HuH-7 (cell line): ENCODE data around the gene INPP5A.

Experiments used
- DNase-seq: peaks from one replicate; pipeline ENCODE4 v3.0.0; 2011; ENCODE audit warnings: low spot score

Gene INPP5A

GRCh38 chr10:132746801-132747625, 209.4 kb downstream of the INPP5A start:
- DNase-seq = no peak

- DNase-seq = no peak
Observed at GRCh38 chr10:132748135-132748534, 210.5 kb downstream of the INPP5A start.

DNA sequence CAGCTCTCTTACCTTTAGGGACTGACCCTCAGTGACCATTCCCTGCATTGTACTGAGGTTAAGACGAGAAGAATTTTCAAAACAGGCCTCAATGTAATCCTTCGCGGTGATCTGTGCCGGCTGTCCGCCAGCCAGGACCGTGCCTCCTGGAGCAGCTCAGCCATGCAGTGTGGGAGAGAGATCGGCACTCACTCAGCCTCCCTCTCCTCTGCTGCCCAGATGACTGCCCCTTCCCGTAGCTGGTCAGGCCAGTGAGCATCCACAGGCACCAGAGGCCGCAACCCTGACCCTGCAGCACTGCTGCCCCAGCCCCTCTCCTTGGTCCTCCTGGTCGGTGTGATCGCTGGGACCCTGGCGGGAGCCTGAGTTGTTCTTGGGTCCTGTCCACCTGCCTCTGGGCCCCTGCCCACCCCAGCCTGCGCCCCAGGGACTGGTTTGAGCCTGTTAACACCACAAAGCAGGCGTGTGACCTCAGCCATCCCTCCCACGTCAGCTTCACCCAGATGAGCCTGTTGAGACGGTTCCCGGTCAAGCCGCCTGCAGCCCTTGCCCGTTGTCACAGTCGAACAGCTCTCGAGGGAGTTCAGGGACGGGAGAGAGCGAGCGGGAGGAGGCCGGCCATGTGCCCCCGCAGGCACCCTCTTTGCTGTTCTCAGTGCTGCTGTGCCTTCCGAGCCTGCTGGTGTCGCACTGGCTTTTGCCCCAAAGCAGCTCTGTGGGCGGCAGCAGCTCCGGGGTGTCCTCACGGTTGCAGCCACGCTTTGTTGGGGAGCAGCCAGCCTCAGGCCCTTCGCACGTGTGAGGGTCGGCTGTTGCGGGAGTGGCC, 211.2 kb downstream of the INPP5A start:
- DNase-seq = no peak

- no peak for DNase-seq
Observed at GRCh38 chr10:132749371-132749795, 211.8 kb downstream of the INPP5A start.

GRCh38 chr10:132750936-132751335, 213.3 kb downstream of the INPP5A start:
- DNase-seq = no peak

DNA sequence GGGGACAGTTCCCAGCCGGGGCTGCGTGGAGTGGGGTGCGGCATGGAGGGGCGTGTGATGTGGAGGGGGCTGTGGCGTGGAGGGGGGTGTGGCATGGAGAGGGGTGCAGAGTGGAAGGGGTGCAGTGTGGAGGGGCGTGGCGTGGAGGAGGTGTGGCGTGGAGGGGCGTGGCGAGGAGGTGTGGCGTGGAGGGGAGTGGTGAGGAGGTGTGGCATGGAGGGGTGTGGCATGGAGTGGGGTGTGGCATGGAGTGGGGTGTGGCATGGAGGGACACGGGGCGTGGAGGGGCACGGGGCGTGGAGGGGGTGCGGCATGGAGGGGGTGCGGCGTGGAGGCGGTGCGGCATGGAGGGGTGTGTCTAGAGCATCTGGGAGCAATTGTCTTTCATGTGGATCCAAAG, 214.8 kb downstream of the INPP5A start:
- no peak for DNase-seq

- DNase-seq = no peak
Observed at GRCh38 chr10:132752961-132753360, 215.4 kb downstream of the INPP5A start.

DNA sequence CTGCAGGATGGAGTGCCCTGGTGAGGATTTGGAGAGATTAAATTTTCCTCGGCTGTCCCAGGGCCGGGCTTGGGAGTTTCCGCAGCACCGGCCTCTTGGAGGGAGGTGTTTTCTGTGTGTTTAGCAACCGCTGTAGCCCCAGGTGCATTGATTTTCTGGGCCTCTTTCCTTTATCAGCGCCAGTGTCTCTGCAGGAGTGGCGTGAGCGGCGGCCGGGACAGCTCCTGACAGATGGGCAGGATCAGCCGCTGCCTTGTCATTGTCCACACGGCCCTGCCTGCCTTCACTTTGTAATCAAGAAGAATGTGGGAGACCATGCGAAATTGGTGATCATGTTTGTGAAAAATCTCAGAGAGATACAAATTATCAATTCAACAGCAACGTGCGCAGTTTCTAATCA, 216.0 kb downstream of the INPP5A start:
- no peak for DNase-seq

DNA sequence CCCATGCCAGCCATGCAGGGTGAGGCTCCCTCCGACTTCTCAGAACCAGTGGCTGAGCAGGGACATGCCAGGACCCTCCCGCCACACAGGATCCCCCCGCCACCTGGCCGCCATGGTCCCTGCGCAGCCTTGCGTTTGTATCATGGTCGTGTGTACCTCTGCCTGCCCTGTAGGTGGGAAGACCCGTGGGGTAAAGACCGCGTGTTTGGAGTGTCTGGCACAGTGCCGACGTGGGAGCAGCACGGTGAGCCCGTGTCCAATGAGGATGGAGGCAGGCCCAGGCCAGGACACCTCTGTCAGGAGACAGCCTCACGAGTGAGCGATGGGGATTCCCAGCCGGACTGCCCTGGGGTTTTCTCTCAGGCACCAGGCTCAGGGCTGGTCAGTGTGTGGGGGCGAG, 216.5 kb downstream of the INPP5A start:
- DNase-seq = no peak

- DNase-seq = no peak
Observed at GRCh38 chr10:132755166-132755711, 217.7 kb downstream of the INPP5A start.

GRCh38 chr10:132756591-132756990, 219.0 kb downstream of the INPP5A start:
- no peak for DNase-seq

GRCh38 chr10:132757171-132757570, 219.6 kb downstream of the INPP5A start:
- no peak for DNase-seq

DNA sequence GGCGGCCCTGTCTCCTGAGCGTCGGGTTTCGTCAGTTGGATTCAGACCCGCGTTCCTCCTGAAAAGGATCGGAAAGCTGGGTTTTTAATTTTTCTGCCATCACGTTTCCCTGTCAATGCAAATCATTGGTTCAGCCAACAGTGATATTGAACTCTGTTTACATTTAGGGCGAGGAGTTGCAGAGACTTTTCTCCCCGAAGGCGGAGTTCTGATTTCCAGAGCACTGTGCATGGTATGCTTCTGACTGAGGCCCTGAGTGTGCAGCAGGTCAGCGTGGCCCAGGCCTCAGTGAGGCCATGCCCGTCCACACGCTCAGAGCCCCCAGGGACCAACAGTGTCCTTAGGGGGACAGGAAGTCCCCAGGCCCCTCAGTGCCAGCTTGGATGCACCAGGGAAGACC, 221.3 kb downstream of the INPP5A start:
- DNase-seq = no peak

DNA sequence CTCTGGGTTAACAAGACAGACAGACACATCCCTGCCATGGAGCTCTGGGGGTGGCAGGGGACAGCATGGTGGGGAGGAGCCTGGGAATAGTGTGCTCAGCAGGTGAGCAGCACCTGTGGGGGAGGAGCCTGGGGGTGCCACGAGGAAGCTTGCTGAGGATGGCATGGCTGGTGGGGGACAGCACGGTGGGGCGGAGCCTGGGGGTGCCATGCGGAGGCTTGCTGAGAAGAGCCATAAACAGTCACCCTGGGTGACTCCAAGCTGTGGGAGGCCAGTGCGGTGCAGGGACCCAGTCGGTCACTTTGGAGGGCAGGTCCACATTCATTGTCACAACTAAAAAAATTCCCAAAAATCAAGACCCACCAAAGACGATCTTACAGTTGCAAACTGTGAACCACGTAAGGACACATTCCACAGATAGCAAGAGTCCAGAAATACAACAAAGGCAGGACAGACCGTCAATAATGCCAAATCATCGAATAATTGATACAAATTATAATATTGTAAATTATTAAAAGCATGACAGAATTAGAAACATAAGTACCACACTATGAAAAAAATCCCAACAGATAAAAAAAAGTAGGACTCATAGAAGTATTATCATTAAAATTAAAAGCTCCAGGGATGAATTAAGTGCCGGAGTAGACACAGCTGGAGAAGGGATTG, 223.9 kb downstream of the INPP5A start:
- DNase-seq = no peak

DNA sequence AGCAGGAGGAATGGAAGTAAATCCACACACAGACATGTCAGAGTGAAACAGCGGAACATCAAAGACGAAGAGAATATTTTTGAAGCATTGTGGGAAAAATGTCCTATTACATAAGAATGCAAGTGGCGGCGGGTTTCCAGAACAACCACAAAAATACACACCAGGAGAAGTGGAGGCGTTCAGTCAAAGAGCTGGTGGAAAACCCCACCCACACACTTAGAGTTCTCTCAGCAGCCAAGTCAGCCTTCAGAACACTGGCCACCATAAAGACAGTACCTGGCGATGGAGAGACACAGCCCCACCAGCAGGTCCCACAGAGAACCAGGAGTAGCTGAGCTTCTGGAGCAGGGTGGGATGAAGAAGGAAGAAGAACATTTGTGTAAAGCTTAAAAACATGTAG, 224.7 kb downstream of the INPP5A start:
- no peak for DNase-seq

GRCh38 chr10:132763545-132763944, 226.0 kb downstream of the INPP5A start:
- DNase-seq = no peak

DNA sequence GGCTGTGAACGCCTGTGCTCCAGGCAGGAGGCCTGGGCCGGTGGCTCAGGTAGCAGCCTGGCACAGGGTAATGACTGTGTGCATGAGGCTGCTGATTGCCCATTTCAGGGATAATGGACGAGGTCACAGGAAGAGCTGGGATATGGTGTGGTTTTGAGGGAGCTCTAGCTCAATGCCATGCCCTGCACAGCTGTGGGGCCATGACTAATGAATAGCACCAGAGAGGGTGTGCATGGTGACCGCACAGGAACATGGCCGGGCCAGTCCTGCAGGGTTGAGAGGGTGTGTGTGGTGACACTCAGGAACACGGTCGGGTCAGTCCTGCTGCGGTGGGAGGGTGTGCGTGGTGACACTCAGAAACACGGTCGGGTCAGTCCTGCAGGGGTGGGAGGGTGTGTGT, 226.5 kb downstream of the INPP5A start:
- DNase-seq = no peak

GRCh38 chr10:132765435-132765834, 227.8 kb downstream of the INPP5A start:
- no peak for DNase-seq

DNA sequence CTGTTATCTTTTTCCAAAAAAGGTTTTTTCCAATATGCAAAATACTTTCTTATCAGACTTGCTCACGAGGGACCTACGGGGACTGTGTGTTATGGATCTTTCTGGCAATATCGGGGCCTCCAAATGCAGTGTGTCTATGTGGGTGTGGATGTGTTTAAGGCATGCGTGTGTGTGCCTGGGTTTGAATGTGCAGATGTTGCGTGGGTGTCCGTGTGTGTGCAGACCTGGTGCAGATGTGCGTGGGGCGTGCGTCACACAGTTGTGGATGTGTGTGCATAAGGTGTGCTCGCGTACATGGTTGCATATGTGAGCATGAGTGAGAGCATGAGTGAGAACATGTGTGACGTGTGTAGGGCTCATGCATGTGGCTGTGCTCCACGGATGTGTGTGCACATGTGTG, 228.7 kb downstream of the INPP5A start:
- DNase-seq = no peak

GRCh38 chr10:132768346-132769248, 231.0 kb downstream of the INPP5A start:
- no peak for DNase-seq
